GM18951 (cell line): ENCODE data around the gene NPDC1.

ENCODE experiments used
- POLR2A ChIP-seq: IDR thresholded peaks from 4 replicates; pipeline ENCODE4 v1.6.1; 2011; ENCODE audit warnings: mild to moderate bottlenecking; ENCODE audit not compliant: insufficient read length, insufficient read depth; ENCODE audit errors: extremely low read depth
- in situ Hi-C: fragments of 300-500 bp; cut with MboI; formaldehyde crosslinking; loops from one replicate; pipeline ENCODE4 v1.12.0; 2022; ENCODE audit warnings: low sequenced_read_pairs, mixed read lengths, inconsistent platforms; ENCODE audit not compliant: unreplicated experiment

NPDC1 gene

DNA sequence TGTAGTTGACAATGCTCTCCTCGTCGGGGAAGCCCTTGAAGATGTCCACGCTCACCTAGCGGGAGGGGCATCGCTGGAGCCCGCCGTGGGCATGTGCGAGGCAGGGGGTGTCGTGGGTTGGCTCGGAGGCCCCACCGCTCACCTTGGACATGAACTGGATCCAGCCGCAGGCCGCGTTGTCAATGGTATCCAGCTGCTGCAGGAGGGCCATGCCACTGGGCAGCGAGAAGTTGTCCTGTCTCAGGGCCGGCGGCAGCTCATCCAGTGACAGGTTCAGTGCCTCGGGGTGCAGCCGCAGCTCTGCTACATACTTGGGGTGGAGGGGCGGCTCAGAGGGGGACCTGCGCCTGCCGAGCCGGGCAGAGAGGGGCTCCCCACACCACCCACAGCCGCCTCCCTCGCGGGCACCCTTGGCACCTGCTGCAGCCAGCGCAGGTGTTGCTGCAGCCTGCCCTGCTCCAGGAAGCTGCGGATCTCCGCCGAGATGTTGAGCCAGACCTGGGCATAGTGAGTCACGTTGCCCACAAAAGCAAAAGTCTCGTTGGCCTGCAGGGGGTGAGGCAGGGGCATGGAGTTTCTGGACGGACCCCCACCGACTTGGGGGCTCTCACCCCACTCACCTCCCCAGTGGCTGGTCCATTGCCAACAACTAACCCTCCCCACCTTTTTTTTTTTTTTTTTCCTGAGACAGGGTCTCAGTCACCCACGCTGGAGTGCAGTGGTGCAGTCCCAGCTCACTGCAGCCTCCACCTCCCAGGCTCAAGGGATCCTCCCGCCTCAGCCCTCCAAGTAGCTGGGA lies 27.0 kb downstream of the NPDC1 start:
- in situ Hi-C loops, result no loop called here
- TF ChIP-seq POLR2A, result no peak

DNA sequence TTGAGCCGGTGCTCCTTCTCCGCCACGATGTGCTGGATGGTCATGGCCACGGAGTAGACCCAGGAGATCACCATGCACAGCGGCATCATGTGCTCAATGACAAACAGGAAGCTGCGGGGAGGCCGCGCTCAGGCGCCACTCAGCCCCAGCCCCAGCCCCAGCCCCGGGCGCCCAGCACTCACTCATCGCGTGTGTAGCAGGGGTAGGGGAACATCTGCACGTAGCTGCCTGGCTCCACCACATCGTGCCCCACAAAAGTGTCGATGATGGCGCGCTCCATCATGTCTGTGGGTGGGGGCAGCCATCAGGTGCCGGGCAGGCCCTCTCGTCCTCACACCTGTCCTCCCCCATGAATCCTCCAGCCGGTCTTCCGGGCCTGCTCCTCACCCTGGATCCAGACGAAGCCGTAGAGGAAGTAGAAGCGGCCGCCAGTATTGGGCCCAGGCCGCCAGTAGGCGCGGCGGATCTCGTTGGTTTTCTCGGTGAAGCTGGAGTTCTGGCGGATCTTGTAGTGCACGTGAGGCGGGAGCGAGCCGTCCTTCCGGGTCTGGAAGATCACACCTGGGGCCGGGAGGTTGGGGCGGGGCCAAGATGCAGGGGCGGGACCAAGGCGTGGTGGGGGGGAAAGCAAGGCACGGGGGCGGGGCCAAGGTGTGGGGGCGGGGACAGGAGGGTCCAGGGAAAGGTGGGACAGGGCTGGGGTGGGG lies 28.0 kb downstream of the NPDC1 start:
- no peak for TF ChIP-seq POLR2A
- in situ Hi-C loops, result no loop called here

DNA sequence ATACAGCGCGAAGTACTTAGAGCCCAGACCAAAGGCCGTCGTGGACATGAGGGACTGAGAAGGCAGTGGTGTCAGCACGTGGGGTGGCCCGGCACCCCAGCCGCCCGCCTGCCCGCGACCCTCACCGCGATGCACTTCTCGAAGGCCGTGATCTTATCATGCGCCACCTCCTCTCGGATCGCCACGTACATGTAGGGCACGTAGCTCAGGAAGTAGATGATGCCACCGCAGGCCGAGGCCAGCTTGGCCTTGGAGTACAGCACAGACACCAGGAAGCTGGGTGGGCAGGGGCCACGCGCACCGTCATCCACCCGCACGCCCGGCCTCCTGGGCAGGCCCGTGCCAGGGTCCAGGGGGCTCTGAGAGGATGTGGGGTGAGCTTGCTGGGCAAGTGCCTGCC lies 28.9 kb downstream of the NPDC1 start:
- in situ Hi-C loops, result no loop called here
- TF ChIP-seq POLR2A, result no peak

DNA sequence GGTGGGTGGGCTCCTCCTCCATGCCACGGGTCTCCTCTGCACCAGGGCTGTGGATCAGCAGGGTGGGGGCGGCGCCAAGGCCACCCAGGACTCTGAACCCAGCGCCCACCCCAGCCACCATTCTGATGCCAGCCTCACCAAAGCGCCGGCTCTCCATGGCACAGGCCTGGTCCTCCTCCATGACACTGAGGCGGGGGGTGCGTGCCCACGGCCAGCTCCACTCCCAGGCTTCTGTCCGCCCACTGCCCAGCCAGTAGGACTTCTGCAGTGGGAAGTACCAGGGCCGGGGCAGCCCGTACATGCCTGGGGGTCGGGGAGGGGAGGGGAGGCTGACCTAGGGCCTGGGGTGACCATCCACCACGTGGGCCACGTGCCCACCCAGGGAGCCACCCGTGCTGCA lies 29.5 kb downstream of the NPDC1 start:
- no peak for TF ChIP-seq POLR2A
- in situ Hi-C loops, result no loop called here

DNA sequence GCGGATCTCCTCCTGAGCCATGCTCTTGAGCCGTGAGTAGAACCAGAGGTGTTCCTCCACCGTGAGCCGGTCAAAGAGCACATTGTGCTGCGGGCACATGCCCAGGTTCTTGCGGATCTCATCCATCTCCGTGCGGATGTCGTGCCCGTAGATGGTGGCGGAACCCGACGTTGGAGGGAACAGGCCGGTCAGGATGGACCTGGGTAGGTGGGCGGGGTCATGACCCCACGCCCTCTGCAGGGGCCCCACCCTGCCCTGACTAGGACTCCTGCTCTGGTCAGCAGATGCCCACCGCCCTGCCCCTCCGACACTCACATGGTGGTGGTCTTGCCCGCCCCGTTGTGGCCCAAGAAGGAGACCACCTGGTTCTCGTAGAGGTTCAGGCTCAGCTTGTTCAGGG lies 30.0 kb downstream of the NPDC1 start:
- no peak for TF ChIP-seq POLR2A
- in situ Hi-C loops, result no loop called here

DNA sequence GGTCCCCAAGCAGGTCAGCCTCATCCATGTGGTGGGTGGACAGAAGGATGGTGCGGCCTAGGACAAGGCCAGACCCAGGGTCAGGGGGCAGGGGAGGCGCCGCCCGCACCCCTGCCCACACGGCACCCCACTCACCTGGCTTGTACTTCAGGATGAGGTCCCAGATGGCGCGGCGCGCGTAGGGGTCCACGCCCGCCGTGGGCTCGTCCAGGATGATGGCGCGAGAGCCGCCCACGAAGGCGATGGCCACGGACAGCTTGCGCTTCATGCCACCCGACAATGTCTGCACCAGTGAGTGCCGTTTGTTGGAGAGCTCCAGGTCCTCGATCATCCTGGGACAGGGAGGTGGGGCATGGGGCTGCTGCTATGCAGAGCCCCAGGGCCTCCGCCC lies 30.4 kb downstream of the NPDC1 start:
- in situ Hi-C loops, result no loop called here

DNA sequence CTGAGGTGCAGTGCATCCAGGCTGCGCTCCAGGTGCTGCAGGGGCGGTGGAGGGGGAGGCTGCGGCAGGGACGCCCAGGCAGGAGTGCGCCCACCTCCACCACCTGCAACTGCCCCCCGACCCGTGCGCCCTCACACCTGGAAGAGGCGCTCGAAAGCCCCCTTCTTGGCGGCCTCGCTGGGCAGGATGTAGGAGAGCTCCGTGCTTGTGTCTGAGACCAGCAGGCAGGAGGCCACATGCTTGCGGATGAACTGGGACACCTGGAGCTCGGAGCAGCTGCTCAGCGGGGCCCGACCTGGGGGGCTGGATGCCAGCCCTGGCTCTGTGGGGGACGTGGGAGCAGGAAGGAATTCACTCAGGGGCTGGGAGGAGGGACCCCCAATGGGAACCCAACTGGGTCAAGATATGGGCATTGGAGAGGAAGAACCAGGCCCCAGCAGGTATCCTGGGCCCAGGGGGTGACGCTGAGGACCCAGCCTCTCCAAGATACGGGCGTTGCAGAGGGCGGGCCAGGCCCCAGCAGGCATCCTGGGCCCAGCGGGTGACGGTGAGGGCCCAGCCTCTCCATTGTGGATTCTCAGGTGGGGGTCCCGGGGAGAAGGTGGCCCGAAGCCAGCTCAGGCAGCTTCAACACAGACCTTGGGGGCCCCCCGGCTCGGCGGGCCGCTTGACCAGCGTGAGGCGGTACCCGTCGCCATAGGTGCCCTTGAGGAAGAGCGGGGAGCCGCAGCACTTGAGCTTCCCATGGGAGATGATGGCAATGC lies 31.0 kb downstream of the NPDC1 start:
- no peak for TF ChIP-seq POLR2A
- in situ Hi-C loops, result no loop called here

More for the DNA sequence above, 30.4 kb downstream of the NPDC1 start:
- TF ChIP-seq POLR2A, result no peak

DNA sequence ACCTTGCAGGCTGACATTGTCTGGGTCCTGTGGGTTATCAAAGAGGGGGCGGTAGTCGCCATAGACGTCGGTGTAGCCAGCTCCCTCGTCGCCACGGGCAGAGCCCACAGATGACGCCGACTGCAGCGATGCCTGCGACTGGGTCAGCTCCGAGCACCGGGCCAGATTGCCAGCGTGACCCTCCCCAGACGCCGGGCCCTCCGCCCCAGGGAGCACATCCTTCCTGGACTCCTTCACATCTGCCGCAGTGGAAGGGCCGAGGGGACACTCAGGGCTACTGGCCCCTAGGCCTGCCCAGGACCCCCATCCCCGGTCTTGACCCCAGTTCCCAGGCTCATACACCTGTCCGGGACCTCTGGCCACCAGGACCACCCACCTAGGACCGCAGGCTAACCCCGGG lies 31.8 kb downstream of the NPDC1 start:
- in situ Hi-C loops, result no loop called here
- TF ChIP-seq POLR2A, result no peak

DNA sequence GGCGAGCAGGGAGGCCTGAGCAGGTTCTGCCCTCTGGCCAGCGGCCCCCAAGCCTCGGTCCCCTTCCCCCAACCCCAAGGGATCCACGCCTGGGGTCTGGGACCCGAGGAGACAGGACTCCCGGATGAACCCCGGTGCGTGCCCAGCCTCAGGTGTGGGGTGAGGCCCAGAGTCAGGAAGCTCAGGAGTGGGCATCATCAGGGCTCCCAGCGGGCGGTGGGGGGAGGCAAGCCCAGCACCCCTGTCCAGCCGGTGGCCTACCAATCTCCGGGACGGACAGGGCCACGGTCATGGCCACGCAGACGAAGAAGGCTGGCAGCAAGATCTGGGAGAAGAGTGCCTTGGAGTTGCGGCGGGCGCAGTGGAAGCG lies 32.4 kb downstream of the NPDC1 start:
- in situ Hi-C loops, result no loop called here
- TF ChIP-seq POLR2A, result no peak

DNA sequence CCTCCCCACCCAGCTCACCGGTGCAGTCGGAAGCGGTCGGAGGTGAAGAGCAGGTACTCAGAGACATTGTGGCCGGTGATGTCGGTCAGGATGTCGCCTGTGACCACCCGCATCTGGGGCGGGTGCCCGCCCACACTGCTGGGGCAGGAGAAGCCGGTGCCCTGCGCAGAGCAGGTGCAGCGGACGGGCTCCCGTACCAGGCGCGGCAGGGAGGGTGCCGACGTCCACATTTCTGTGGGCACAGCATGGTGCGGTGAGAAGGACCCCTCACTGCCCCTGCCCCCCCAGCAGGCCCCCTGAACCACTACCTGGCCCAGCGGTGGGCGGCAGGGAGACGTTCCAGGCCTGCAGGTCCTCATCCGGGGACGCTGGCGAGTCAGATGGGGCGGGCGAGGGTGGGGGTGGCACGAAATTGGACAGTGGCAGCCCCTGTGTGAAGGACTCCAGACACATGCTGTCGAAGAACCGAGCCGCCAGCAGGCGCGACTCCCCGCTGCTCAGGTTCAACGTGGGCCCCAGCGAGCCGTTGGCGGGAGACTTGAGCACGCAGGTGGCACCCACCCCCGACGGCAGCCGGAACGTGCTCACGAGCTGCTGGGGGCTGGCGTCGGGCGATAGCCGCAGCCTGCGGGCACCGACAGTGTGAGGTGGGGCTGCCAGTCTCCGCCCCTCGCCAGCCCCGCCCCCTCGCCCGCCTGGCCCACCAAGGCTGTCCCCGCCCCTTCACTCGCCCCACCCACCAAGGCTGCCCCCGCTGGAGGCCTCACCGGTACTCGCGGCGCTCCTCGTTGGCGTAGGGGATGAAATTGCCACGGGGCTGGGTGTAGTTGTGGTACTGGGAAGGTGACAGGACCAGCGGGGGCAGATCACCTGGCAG lies 33.0 kb downstream of the NPDC1 start:
- in situ Hi-C loops, result no loop called here
- TF ChIP-seq POLR2A, result no peak

DNA sequence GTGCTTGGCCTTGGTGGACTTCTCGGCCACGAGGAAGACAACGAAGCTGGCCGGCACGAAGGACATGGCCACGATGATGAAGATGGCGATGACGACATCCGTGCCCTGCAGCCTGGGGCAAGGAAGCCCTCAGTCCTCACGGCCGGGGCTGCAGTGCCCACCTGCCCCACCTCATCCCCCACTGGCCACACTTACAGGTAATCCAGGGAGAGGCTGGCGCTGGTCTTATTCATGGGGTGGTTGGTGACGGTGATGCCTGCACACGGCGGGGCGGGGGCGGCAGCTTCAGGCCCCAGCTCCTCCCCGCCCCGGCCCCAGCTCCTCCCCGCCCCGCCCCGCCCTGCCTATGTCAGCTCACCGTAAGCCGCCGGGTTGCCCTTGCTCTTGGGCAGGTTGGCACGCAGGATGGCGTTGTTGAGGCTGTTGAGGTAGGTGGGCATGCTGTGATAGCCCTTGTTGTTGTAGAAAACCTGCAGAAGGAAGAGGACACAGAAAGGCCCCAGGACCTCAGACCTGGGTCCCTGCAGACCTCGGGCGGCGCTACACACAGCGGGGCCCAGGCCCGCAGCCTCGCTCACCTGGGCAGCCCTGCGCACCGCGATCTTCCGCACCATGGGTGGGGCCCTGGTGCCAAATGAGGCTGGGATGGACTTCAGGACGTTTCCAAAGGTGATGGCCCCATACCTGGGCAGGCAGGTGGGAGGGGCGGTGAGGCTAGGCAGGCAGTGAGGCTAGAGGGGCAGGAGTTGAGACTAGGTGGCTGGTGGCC lies 33.9 kb downstream of the NPDC1 start:
- in situ Hi-C loops, result no loop called here
- no peak for TF ChIP-seq POLR2A

DNA sequence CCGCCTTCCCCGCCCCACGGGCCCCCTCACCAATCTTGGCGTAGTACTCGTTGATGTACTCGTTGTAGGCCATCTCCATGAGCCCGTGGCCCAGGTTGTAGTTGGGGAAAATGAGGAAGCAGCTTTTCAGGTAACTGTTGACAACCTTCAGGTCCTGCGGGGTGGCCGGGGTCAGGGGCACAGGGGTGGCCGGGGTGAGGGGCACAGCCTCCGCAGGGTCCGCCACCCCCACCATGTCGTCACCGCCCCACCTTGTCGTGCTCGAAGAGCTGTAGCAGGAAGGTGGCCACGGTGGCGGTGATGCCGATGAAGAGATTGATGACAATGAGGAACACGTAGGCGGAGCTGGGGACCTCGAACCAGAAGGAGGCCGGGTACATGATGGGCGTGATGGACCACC lies 34.8 kb downstream of the NPDC1 start:
- no peak for TF ChIP-seq POLR2A
- in situ Hi-C loops, result no loop called here
